GM18907 (cell line): ENCODE data around the gene ABHD15.

Experiments
- ATAC-seq: cut with Tn5 transposase; IDR thresholded peaks from one replicate; pipeline ENCODE4 v1.9.1; 2021; ENCODE audit warnings: mild to moderate bottlenecking, moderate library complexity; ENCODE audit not compliant: unreplicated experiment

Gene ABHD15

GRCh38 chr17:29595107-29595942 lies 28.5 kb upstream of the ABHD15 start:
- ATAC-seq, result no peak

- no peak for ATAC-seq
Measured at GRCh38 chr17:29594519-29595090, 27.8 kb upstream of the ABHD15 start.

DNA sequence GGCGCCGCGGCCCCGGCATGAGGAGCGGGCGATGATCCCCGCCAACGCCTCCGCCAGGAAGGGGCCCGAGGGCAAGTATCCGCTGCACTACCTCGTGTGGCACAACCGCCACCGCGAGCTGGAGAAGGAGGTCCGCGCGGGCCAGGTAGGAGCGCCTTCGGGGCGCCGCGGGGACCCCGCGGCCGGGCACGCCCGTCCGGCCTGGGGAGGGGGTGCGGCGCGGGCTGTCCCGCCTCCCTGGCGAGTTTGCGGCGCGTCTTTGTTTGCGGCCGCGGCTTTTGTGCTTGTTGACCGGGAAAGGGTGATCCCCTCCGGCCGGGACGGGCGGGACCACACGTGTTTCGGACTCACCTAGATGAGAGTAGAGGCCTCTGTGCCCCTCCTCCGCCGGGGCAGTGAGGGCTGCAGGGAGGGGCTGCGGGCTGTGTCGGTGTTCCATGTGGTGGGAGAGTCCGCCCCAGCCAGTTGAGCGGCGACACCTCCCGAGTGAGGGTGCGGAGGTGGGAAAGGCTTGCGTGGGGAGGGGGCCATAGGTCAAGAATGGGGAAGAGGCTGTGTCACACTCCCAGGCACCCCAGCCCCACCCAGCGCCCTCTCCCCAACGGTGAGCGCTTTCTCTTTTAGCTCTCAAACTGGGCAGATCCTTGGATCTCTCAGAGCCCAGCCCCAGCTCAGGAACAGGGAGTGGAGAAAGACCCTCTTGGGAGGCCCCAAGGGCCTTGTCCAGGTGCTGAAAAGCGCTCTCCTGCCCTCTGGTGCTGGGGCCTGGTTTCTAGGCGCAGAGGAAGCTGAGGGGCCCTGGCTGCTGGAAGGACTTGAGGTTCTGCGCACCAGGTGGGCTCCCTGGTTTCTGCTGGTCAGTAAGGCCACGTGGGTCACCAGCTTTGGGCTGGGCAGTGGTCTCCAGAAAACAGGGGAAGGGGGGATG lies 27.0 kb upstream of the ABHD15 start:
- no peak for ATAC-seq

- ATAC-seq, result no peak
Measured at GRCh38 chr17:29592850-29593551, 26.2 kb upstream of the ABHD15 start, which contains the start of gene ANKRD13B. Gene ANKRD13B (plus strand): TSS chr17:29593132. CDS start chr17:29593622, 490 bp downstream.

GRCh38 chr17:29591737-29592608 lies 25.1 kb upstream of the ABHD15 start:
- no peak for ATAC-seq

DNA sequence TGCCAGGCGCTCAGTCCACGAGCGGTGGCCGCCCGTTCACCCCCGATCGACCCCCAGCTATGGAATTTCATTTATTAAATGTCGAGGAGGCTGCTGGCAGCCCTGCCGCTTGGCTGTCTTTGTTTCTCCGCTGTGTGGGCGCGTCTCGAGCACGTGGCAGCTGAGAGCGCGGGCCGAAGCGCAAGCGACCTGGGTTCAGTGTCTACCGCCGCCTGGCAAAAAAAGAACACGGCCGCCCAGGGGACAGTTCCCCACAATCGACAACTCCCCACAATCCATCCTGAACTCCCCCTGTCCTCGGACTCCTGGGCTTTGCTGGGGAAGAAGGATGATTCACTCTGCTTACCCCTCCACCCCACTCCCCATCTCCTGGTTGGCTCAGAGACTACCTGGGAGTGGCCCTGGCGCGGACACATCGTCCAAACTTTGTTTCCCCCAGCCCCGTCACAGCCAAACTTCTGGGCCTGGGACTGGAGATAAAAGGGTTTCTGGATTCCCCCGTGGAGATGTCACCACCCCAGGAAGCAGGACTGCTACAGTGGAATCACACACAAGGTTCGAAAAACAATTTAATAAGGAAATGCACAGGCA lies 24.4 kb upstream of the ABHD15 start:
- no peak for ATAC-seq

DNA sequence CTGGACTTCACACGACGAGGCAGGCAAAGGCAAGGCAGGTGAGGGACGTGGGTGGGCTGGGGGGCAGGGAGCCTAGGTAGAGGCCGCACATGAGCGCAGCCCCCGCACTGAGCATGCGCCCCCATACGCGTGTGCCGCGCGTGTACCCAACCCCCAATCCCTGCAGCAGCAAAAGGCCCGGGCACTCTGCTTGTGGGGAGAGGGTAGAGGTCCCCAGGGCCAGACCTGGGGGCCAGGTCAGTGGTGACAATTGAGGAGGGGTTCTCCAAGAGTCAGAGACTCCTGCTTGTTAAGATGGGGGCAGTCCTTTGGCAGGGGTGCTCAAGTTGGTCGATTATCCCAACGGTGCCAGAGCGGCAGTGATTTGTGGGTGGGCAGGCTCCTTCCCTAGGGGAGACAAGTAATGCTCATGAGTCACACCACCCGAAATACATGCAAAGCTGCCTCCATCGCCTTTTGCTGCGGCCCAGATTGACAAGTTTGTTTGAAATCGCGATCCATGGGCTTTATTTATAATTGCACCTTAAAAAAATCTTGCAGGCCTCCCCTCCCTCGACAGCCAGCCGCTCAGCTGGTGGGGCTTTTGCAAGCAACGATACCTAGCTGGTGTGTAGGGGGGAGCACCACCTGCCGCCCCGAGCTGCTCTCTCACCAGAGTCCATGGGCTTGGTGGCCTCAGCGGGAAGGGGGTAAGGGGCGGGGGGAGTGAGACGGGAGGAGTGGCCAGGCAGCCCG lies 23.7 kb upstream of the ABHD15 start:
- no peak for ATAC-seq

- peak; percentile 52 for ATAC-seq
Measured at GRCh38 chr17:29589524-29590410, 22.9 kb upstream of the ABHD15 start, which contains the start of gene GIT1. Gene GIT1 (minus strand): TSS chr17:29589648. CDS start chr17:29589378, 270 bp downstream.

DNA sequence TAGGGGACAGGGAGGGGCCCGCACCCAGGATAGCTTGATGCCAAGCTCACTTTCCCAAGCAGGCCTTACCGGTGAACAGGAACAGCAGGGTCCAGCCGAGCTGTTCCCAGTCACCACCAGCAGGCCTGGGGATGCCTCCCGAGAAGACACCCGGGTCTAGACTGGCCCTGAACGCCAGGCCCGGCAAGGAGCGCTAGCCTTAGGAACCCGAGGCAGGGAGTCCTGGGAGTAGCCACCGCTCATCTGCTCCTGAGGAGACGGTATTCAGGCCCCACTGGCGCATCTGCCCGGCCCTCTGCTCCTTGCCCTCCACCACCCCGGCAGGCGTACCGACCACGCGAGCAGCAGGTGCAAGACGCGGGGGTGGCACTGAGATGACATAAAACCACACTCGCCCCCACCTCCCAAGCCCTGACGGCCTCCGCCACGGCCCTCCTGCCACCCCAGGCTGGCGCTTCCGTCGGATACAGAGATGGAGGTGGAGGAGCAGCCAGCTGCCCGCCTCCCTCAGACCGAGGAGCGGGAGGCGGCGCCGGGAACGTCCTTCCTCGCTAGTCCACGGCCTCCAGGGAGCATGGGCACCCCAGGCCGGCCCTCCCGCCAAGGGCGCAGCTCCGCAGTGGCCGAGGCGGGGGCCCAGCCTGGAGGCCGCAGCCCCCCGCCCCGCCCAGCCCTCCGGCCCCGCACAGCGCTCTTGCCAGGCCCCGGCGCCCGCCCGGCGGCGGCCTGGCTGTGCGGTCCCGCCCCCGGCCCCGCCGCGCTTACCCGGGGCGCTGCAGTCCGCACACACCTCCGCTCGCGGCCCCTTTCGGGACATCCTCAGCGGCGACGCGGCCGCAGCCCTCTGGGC lies 21.9 kb upstream of the ABHD15 start:
- peak; percentile 26 for ATAC-seq

DNA sequence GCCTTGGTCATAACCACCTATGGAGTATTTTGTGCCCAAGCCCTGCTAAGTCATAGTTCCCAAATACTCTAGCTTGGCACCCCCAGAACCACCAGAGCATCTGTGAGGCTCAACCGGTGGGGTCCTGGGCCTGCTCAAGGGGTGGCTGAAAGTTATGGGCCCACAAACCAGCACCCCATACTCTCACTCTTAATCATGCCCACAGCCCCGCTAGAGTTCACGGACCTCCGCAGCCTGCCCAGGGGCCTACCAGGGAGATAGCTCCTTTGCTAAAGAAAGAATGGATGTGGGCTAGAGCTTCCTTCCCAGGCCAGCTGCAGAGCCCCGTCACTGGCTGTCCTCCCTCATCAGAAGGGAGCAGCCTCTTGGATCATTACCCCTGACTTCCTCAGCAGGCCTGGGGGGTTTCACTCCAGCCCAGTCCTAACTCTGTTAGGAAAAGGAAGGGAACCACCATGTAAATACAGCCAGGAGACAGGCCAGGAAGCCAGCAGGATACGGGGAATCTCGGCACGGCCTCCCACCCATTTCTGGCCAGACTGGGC lies 21.3 kb upstream of the ABHD15 start:
- no peak for ATAC-seq

GRCh38 chr17:29587591-29587990 lies 20.8 kb upstream of the ABHD15 start:
- no peak for ATAC-seq

DNA sequence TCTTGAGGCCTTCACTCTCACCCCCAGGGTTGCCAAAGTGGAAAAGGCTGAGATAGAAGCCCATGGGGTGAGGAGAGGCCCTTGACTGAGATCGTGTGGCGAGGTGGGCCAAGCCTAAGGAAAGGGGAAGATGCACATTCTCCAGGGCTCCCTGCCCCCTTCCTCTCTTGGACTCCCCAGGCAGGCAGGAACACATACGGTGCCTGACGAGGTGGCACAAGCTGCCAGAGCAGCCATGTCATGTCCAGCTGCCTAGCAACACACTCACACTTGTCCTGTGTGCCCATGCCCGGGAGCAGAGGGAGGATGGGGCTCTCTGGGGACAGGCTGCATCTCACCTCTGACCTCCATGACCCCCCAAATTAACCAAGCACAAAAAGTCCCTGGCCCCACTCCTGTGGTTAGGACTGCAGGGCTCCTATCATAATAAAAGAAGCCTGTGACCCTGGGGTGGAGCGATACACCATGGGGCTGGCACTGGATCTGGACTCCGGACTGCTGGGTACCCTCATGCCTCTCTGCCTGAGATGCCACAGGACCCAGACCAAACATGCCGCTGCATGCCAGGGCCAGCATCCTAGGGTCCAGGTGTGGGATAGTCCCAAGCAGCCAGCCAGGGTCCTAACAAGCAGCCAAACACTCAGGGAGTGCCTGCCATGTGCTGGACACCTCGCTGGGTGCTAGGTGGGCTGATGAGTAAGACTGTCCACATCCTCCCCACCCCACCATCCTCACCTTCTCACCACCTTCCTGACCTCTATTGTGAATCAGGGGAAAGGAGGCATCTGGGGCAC lies 20.0 kb upstream of the ABHD15 start:
- ATAC-seq, result no peak

- no peak for ATAC-seq
Measured at GRCh38 chr17:29585080-29585751, 18.4 kb upstream of the ABHD15 start.

GRCh38 chr17:29584452-29585079 lies 17.7 kb upstream of the ABHD15 start:
- ATAC-seq, result no peak
